GM21576 (cell line): Measurements from ENCODE around the gene OR2K2.
"Not testable (repeated sequence)": the region's sequence is repeated elsewhere in the genome, so short reads cannot be mapped to it uniquely, and the experiment has no call there.

Experiments
- ATAC-seq: cut with Tn5 transposase; IDR thresholded peaks from one replicate; pipeline ENCODE4 v1.9.1; 2021; ENCODE audit warnings: mild to moderate bottlenecking, moderate library complexity; ENCODE audit not compliant: unreplicated experiment

Gene OR2K2

DNA sequence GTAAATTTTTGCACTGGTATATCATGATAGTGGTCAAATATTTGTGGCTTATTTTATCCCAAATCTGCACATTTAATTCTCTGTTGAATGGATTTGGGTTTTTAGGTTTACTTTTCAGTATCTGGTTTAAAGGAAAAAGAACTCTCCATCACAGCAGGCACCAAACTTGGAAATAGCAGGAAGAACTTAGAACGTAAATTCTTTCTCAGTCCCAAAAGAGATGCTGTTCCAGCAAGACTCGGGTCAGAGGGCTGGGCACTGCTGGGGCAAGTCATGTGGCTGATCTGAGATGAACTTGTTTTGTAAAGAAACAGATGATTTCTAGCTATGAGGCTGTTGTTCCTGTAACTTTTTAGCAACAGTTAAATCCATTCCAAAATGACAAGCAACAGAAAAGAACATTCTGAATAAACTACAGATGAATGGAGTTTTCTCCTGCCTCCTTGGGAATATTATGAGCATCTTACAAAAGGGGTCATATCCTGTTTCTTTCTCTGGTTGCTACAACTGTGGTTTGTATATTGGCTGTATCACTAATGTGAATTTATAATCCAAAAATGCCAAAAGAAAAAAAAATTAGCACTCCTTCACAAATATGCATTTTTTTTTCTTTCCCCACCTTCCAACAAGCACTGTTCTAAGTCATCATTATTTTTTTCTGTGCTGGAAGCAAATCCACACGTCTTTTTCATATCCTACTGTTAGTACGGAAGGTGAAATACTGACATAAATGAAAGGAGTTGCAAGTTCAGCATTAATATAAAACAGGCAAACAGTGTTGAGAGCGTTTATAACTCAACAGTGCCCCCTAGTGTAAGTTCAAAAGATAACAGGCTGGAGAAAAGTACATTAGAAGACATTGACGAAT lies 31.1 kb downstream of the OR2K2 start:
- no peak for ATAC-seq

- no peak for ATAC-seq
These were observed 31.9 kb downstream of the OR2K2 start for GRCh38 chr9:111298111-111298510.

DNA sequence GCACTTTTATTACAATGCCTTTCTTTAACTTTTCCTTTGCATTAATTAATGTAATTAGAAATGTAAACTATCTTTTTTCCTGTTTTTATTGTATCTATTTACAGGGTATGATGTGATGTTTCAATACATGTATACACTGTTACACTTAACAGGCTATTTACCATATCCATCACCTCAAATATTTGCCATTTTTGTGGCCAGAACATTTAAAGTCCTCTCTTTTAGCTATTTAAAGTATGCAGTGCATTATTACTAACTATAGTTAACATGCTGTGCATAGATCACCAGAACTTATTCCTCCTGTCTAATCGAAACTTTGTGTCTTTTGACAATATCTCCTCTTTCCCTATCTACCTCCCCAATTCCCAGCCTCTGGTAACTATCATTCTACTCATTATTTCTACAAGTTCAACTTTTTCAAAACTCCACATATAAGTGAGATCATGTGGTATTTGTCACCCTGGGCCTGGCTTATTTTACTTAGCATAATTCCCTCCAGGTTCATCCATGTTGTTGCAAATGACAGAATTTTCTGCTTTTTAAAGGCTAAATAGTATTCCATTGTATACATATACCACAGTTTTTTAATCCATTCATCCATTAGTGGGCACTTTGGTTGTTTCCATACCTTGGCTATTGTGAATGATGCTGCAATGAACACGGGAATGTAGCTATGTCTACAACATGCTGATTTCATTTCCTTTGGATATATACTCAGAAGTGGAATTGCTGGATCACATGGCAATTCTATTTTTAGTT lies 32.8 kb downstream of the OR2K2 start:
- ATAC-seq, result no peak

GRCh38 chr9:111294691-111295451 lies 35.2 kb downstream of the OR2K2 start:
- no peak for ATAC-seq

GRCh38 chr9:111287127-111287526 lies 42.9 kb downstream of the OR2K2 start:
- ATAC-seq, result no peak

GRCh38 chr9:111284703-111285102 lies 45.3 kb downstream of the OR2K2 start:
- ATAC-seq, result no peak

- no peak for ATAC-seq
These were observed 47.2 kb downstream of the OR2K2 start for GRCh38 chr9:111282845-111283244.

GRCh38 chr9:111280795-111281194 lies 49.2 kb downstream of the OR2K2 start:
- ATAC-seq, result not testable (repeated sequence)
